WTC11 (cell line): ENCODE measurements around the gene SNX30.

ENCODE experiments used
- NR1H2 ChIP-seq: sonication (generic); formaldehyde crosslinking; IDR thresholded peaks from 2 replicates; pipeline ENCODE4 v1.9.0; 2021; ENCODE audit warnings: mild to moderate bottlenecking, moderate library complexity, missing genetic modification reagents
- TF ChIP-seq, protein P1 (sequence below): sonication (generic); formaldehyde crosslinking; IDR thresholded peaks from 2 replicates; pipeline ENCODE4 v1.8.1; 2023; ENCODE audit warnings: mild to moderate bottlenecking, missing genetic modification reagents, moderate library complexity
- TF ChIP-seq, protein P2 (sequence below): fragments of 250-450 bp; sonication (Bioruptor Pico); IDR thresholded peaks from 2 replicates; pipeline ENCODE4 v2.1.2; 2022; ENCODE audit warnings: mild to moderate bottlenecking, moderate library complexity
- TF ChIP-seq, protein P3 (sequence below): fragments of 200-600 bp; IDR thresholded peaks from 2 replicates; pipeline ENCODE4 v1.8.0; 2022; ENCODE audit warnings: antibody characterized with exemption

DNA sequence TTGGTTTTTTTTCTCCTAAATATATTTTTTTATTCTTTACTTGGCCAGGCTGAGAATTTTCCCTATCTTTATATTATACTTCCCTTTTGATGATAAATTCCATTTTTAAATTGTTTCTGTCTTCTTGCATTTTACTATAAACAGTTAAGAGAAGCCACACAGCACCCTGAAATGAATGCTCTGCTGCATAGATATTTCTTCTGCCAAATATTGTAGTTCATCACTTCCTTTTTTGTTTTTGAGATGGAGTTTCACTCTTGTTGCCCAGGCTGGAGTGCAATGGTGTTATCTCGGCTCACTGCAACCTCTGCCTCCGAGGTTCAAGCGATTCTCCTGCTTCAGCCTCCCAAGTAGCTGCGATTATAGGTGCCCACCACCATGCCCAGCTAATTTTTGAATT lies 24.1 kb upstream of the SNX30 start:
- TF ChIP-seq, protein P1, sequence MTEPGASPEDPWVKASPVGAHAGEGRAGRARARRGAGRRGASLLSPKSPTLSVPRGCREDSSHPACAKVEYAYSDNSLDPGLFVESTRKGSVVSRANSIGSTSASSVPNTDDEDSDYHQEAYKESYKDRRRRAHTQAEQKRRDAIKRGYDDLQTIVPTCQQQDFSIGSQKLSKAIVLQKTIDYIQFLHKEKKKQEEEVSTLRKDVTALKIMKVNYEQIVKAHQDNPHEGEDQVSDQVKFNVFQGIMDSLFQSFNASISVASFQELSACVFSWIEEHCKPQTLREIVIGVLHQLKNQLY (CRISPR knock-in tag), result no peak
- TF ChIP-seq, protein P2, sequence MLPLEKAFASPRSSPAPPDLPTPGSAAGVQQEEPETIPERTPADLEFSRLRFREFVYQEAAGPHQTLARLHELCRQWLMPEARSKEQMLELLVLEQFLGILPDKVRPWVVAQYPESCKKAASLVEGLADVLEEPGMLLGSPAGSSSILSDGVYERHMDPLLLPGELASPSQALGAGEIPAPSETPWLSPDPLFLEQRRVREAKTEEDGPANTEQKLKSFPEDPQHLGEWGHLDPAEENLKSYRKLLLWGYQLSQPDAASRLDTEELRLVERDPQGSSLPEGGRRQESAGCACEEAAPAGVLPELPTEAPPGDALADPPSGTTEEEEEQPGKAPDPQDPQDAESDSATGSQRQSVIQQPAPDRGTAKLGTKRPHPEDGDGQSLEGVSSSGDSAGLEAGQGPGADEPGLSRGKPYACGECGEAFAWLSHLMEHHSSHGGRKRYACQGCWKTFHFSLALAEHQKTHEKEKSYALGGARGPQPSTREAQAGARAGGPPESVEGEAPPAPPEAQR (CRISPR knock-in tag), result no peak
- TF ChIP-seq, protein P3, sequence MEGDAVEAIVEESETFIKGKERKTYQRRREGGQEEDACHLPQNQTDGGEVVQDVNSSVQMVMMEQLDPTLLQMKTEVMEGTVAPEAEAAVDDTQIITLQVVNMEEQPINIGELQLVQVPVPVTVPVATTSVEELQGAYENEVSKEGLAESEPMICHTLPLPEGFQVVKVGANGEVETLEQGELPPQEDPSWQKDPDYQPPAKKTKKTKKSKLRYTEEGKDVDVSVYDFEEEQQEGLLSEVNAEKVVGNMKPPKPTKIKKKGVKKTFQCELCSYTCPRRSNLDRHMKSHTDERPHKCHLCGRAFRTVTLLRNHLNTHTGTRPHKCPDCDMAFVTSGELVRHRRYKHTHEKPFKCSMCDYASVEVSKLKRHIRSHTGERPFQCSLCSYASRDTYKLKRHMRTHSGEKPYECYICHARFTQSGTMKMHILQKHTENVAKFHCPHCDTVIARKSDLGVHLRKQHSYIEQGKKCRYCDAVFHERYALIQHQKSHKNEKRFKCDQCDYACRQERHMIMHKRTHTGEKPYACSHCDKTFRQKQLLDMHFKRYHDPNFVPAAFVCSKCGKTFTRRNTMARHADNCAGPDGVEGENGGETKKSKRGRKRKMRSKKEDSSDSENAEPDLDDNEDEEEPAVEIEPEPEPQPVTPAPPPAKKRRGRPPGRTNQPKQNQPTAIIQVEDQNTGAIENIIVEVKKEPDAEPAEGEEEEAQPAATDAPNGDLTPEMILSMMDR, result no peak
- no peak for TF ChIP-seq NR1H2
